ENCODE measurements around the gene IRF5.
"Not testable (repeated sequence)": the region's sequence is repeated elsewhere in the genome, so short reads cannot be mapped to it uniquely, and the experiment has no call there.

IRF5 gene

DNA sequence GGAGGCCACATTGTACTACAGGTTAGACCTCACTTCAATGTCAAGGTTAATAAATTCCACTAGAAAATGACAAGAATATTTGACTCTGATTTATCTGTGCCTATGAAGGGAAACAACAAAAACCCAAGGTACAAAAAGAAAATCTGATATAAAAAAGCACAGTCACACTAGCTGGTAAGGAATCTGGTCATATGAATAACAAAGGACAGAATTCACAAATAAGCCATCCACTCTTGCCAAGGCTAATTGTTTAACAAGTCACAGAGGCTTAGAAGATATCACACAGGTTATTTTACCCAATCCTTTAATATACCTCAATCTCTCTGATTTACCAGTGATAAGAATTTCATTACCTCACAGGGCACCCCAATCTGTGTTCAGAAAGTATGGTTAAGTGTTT is 47.9 kb downstream of the IRF5 start:
- TF ChIP-seq, protein P1, sequence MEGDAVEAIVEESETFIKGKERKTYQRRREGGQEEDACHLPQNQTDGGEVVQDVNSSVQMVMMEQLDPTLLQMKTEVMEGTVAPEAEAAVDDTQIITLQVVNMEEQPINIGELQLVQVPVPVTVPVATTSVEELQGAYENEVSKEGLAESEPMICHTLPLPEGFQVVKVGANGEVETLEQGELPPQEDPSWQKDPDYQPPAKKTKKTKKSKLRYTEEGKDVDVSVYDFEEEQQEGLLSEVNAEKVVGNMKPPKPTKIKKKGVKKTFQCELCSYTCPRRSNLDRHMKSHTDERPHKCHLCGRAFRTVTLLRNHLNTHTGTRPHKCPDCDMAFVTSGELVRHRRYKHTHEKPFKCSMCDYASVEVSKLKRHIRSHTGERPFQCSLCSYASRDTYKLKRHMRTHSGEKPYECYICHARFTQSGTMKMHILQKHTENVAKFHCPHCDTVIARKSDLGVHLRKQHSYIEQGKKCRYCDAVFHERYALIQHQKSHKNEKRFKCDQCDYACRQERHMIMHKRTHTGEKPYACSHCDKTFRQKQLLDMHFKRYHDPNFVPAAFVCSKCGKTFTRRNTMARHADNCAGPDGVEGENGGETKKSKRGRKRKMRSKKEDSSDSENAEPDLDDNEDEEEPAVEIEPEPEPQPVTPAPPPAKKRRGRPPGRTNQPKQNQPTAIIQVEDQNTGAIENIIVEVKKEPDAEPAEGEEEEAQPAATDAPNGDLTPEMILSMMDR (IDR thresholded peaks at IDR 0.05; ENCODE audit: low read depth, low read length, missing control alignments) = no peak
- H3K4me3 ChIP-seq (ENCODE audit: low read depth, low read length) = no peak overlapping the region
- in situ Hi-C loops (cut with HindIII; ENCODE audit: low sequenced_read_pairs) = no loop called here
- DNase-seq (ENCODE audit: low read depth) = no peak

DNA sequence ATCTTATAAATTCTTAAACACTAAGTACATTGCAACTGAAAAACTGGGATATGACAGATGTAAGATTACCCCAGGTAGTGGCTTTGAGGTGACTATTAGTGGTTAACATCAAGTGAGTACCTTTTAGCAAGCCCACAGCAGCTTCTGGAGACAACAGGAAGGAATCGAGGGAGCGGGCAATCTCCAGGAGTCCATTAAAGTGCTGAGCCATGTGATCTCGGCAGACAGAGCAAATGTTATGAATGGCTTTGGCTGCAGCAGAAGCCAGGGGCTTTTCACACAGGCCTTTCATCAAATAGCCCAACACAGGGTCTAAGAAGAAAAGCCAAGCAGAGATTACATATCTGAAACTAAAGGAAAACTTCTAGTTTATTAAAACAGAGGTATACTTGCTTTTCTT is 48.9 kb downstream of the IRF5 start:
- no peak for DNase-seq (ENCODE audit: low read depth)
- TF ChIP-seq, protein P1 (IDR thresholded peaks at IDR 0.05; ENCODE audit: low read depth, low read length, missing control alignments) = no peak
- in situ Hi-C loops (cut with HindIII; ENCODE audit: low sequenced_read_pairs) = no loop called here
- H3K4me3 ChIP-seq (ENCODE audit: low read depth, low read length) = no peak overlapping the region

DNA sequence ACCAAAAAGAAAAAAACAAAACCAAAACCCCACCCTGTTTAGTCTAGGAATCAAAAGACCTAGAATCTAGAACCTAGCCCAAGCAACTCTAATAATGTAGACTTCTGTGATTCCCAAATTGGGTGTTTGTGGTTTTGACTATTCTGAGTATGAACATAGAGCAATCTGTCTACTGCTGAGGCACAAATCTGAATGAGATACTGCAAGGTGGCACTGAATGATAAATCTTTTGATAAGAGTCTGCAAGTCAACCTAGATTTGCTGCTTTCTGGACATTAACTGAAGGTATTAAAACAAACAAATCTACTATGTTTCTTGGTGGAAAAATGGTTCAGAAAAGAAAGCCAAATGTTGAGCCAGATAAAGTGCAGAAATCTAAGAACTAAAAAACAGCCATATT is 50.6 kb downstream of the IRF5 start:
- TF ChIP-seq, protein P1 (IDR thresholded peaks at IDR 0.05; ENCODE audit: low read depth, low read length, missing control alignments) = no peak

DNA sequence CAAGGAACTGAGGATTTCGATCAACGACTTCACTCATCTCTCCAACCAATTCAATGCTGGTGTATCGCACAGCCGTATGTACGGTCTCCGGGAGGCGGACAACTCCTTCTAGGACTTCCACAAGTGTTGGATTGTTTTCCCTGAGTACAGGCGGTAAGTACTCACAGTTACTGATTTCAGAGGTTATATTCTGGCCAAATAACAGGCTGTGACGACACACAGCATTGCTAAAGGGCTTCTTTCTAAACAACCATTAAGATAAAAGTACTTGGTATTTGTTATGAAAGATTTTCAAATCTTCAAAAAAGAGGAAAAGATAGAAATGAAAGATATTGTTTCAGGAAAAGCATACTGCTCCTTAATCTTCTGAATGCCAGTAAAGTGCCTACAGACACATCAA is 52.2 kb downstream of the IRF5 start:
- no peak for DNase-seq (ENCODE audit: low read depth)
- in situ Hi-C loops (cut with HindIII; ENCODE audit: low sequenced_read_pairs) = no loop called here
- TF ChIP-seq, protein P1 (IDR thresholded peaks at IDR 0.05; ENCODE audit: low read depth, low read length, missing control alignments) = no peak
- H3K4me3 ChIP-seq (ENCODE audit: low read depth, low read length) = no peak overlapping the region

More for the DNA sequence above, 50.6 kb downstream of the IRF5 start:
- no peak overlapping the region for H3K4me3 ChIP-seq (ENCODE audit: low read depth, low read length)
- DNase-seq (ENCODE audit: low read depth) = no peak
- in situ Hi-C loops (cut with HindIII; ENCODE audit: low sequenced_read_pairs) = no loop called here

DNA sequence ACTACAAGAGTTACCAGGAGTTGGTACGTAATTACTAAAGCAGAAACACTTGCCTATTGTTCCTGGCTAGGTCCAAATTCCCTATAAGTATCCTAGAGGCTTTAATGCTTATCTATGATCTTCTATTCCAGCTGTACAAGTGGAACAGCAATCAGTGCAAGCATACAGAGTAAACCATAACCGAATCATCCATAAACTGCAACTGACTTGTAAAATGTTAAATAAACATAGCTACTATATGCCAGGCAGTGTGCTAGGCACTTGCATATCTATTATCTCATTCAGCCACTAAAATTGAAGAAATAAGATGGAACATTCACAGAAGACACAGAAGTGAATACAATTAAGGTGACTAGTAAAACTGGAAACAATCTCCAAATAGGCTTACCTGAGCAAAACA is 55.7 kb downstream of the IRF5 start:
- no peak for DNase-seq (ENCODE audit: low read depth)
- TF ChIP-seq, protein P1 (IDR thresholded peaks at IDR 0.05; ENCODE audit: low read depth, low read length, missing control alignments) = no peak
- in situ Hi-C loops (cut with HindIII; ENCODE audit: low sequenced_read_pairs) = no loop called here
- H3K4me3 ChIP-seq (ENCODE audit: low read depth, low read length) = no peak overlapping the region

DNA sequence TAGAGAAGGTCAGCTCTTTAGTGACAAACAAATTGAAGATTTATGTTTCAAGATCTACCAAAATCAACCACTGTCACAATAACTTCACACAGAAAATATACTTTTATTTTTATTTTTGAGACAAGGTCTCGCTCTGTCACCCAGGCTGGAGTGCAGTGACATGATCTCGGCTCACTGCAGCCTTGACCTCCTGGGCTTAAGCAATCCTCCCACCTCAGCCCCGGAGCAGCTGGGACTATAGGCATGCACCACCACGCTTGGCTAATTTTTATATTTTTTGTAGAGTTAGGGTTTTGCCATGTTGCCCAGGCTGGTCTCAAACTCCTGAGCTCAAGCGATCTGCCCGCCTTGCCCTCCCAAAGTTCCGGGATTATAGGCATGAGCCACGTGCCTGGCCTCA is 56.8 kb downstream of the IRF5 start:
- DNase-seq (ENCODE audit: low read depth); H3K4me3 ChIP-seq (ENCODE audit: low read depth, low read length); in situ Hi-C loops (cut with HindIII; ENCODE audit: low sequenced_read_pairs): not testable (repeated sequence)

DNA sequence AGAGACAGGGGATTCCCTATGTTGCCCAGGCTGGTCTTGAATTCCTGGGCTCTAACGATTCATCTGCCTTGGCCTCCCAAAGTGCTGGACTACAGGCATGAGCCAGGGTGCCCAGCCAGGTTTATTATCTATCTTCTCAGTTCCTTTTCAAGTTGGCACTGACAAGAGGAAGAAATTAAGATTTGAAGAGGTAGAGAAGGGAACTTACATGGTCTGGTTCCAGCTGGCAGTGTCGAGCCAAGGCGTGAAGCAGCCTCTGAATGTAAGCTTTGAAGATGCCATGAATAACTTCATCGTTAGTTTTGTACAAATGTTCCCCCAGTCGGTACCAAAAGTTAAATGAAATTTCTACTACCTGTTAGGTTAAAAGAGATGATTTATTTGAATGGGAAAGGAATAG is 59.5 kb downstream of the IRF5 start:
- no peak for DNase-seq (ENCODE audit: low read depth)
- no peak overlapping the region for H3K4me3 ChIP-seq (ENCODE audit: low read depth, low read length)
- in situ Hi-C loops (cut with HindIII; ENCODE audit: low sequenced_read_pairs) = no loop called here
- TF ChIP-seq, protein P1 (IDR thresholded peaks at IDR 0.05; ENCODE audit: low read depth, low read length, missing control alignments) = no peak

Measured in astrocyte of the cerebellum (primary cell).